Sigmoid colon (tissue), 7 donors: ENCODE data around the gene SLC1A2. TPM values are rescaled to one million over a fixed set of nuclear protein-coding genes. Genes with fewer than 3 reads are reported as not detected.

ENCODE experiments used
- DNase-seq: peaks from one replicate; pipeline ENCODE4 v3.0.0-alpha.2; 2019
- H3K27ac ChIP-seq, 4 donors: fragments of 200-600 bp; sonication (generic); one replicate each; pipeline ENCODE4 v1.5.1; 2016 to 2019; ENCODE audit warnings: mild to moderate bottlenecking in 1 of 4
- H3K27me3 ChIP-seq, 3 donors: fragments of 200-600 bp; sonication (generic); one replicate each; pipeline ENCODE4 v1.5.1; 2019; ENCODE audit warnings: mild to moderate bottlenecking in 1 of 3
- H3K36me3 ChIP-seq, 4 donors: fragments of 200-600 bp; sonication (generic); one replicate each; pipeline ENCODE4 v1.5.1; 2016 to 2019
- H3K4me1 ChIP-seq, 4 donors: fragments of 200-600 bp; sonication (generic); one replicate each; pipeline ENCODE4 v1.5.1; 2017 to 2019
- H3K4me3 ChIP-seq, 4 donors: fragments of 200-600 bp; sonication (generic); one replicate each; pipeline ENCODE4 v1.5.1; 2017 to 2019; ENCODE audit warnings: mild to moderate bottlenecking in 2 of 4, moderate library complexity in 1 of 4
- H3K9me3 ChIP-seq, 4 donors: fragments of 200-600 bp in 3 of 4; sonication (generic) in 3 of 4; one replicate each; pipeline versions ENCODE4 v1.5.1 to v1.6.1; 2013 to 2019
- CTCF ChIP-seq, 4 experiments: fragments of 450-650 bp in 3 of 4; fragments of 200-600 bp in 1 of 4; IDR thresholded peaks; one replicate each; pipeline ENCODE4 v1.5.1; 2016 to 2019; ENCODE audit warnings: antibody characterized with exemption in 4 of 4, mild to moderate bottlenecking in 3 of 4, moderate library complexity in 2 of 4
- EP300 ChIP-seq, 4 donors: sonication (generic); formaldehyde crosslinking; IDR thresholded peaks; one replicate each; pipeline ENCODE4 v1.6.1; 2017; ENCODE audit warnings: antibody characterized with exemption in 4 of 4
- POLR2A ChIP-seq, 2 donors: fragments of 450-650 bp; IDR thresholded peaks; one replicate each; pipeline ENCODE4 v1.6.1; 2016; ENCODE audit warnings: antibody characterized with exemption in 2 of 2, mild to moderate bottlenecking in 2 of 2, moderate library complexity in 2 of 2
- POLR2AphosphoS5 ChIP-seq, 4 donors: sonication (generic); formaldehyde crosslinking; IDR thresholded peaks; one replicate each; pipeline ENCODE4 v1.6.1; 2017; ENCODE audit warnings: antibody characterized with exemption in 4 of 4
- WGBS, 2 donors: extraction: QIAGEN DNeasy Blood & Tissue Kit; methylation state at CpG; one replicate each; pipeline ENCODE4 v1.1.7; 2013; 5-methylcytosine and 5-hydroxymethylcytosine counted together
- intact Hi-C: fragments of 100-400 bp; cut with DNase I; formaldehyde crosslinking; loops from one replicate; pipeline ENCODE4 v1.15.1; 2023
- polyA plus RNA-seq, 3 donors: library from polyadenylated mRNA; stranded (reverse); fragments of 200-250 nt; gene quantifications; one replicate each; pipeline ENCODE4 v1.2.3, GENCODE V29; 2013
- total RNA-seq, 4 donors: library from RNA; depleted of rRNA; stranded (reverse); fragments of >200 nt; gene quantifications; one replicate each; pipeline ENCODE4 v1.1.0, GENCODE V29; 2016
- donor health status: healthy with polysubstance abuse.
- donor health status: Bipolar disorder and iron deficiency.
- donor health status: healthy.

Gene SLC1A2
- total and polyA plus RNA-seq, 7 donors, result 0.14 to 2.2 (median 0.48) TPM; not detected in 1

GRCh38 chr11:35403765-35404387, 15.5 kb downstream of the SLC1A2 start:
- DNase-seq, result no peak
- Histone ChIP-seq H3K27me3 (no peaks in the 10 kb centered on the region), H3K27ac (no peak overlapping the region), H3K4me3 (no peak overlapping the region), H3K9me3 (no peaks in the 10 kb centered on the region), H3K4me1 (no peaks in the 10 kb centered on the region), H3K36me3 (no peaks in the 10 kb centered on the region)
- 84 to 88% methylated on average over 7 of the region's 7 CpGs for WGBS, 2 donors
- intact Hi-C loops, result no loop called here
- TF ChIP-seq POLR2A (IDR thresholded peaks at IDR 0.05) (no peak), POLR2AphosphoS5 (IDR thresholded peaks at IDR 0.05) (no peak), CTCF (IDR thresholded peaks at IDR 0.05) (no peak), EP300 (IDR thresholded peaks at IDR 0.05) (no peak)

- 79 to 89% methylated on average over 9 of the region's 9 CpGs for WGBS, 2 donors
- Histone ChIP-seq H3K9me3 (no peaks in the 10 kb centered on the region), H3K4me3 (no peak overlapping the region), H3K27ac (no peak overlapping the region), H3K27me3 (no peaks in the 10 kb centered on the region), H3K4me1 (no peaks in the 10 kb centered on the region), H3K36me3 (no peaks in the 10 kb centered on the region)
- intact Hi-C loops, result no loop called here
- TF ChIP-seq EP300 (IDR thresholded peaks at IDR 0.05), result no peak
- TF ChIP-seq POLR2AphosphoS5 (IDR thresholded peaks at IDR 0.05), result no peak
- TF ChIP-seq POLR2A (IDR thresholded peaks at IDR 0.05), result no peak
- TF ChIP-seq CTCF (IDR thresholded peaks at IDR 0.05), result no peak
- no peak for DNase-seq
These were observed 16.4 kb downstream of the SLC1A2 start for GRCh38 chr11:35402751-35403660.

- Histone ChIP-seq H3K4me3 (no peak overlapping the region), H3K36me3 (no peaks in the 10 kb centered on the region), H3K4me1 (no peaks in the 10 kb centered on the region), H3K9me3 (no peaks in the 10 kb centered on the region), H3K27ac (no peak overlapping the region), H3K27me3 (no peaks in the 10 kb centered on the region)
- TF ChIP-seq CTCF (IDR thresholded peaks at IDR 0.05), result no peak
- intact Hi-C loops, result no loop called here
- WGBS, 2 donors, result 66 to 76% methylated on average over 1 of the region's 1 CpG
- no peak for DNase-seq
These were observed 20.5 kb downstream of the SLC1A2 start for GRCh38 chr11:35398881-35399280.

- Histone ChIP-seq H3K27me3 (no peaks in the 10 kb centered on the region), H3K27ac (no peak overlapping the region), H3K36me3 (no peaks in the 10 kb centered on the region), H3K9me3 (no peaks in the 10 kb centered on the region), H3K4me1 (peaks cover 0 to 17% (median 7%) of the 10 kb centered on the region in 4 donors), H3K4me3 (no peak overlapping the region)
- 90% methylated on average over 5 of the region's 5 CpGs for WGBS, 2 donors
- TF ChIP-seq EP300 (IDR thresholded peaks at IDR 0.05) (no peak), POLR2AphosphoS5 (IDR thresholded peaks at IDR 0.05) (no peak), CTCF (IDR thresholded peaks at IDR 0.05) (no peak), POLR2A (IDR thresholded peaks at IDR 0.05) (no peak)
- no peak for DNase-seq
- intact Hi-C loops, result loop anchor here (5.0 kb wide), 1 partner anchor 88 kb away; no protein-coding TSS in a partner anchor
These were observed 24.4 kb downstream of the SLC1A2 start for GRCh38 chr11:35394941-35395340.
